GM18858 (cell line): ENCODE results near the gene PLEKHJ1.
A peak's percentile ranks its signal among the peaks of the same experiment; 100 is the strongest.
"Not testable (repeated sequence)": the region's sequence is repeated elsewhere in the genome, so short reads cannot be mapped to it uniquely, and the experiment has no call there.

Experiments
- ATAC-seq: cut with Tn5 transposase; IDR thresholded peaks from one replicate; pipeline ENCODE4 v1.9.1; 2021; ENCODE audit not compliant: unreplicated experiment

Gene PLEKHJ1

GRCh38 chr19:2236314-2237050 lies at the start of gene PLEKHJ1, which contains the start of gene SF3A2:
Gene PLEKHJ1 (minus strand): TSS chr19:2236329. CDS start chr19:2236248, 81 bp downstream.
Gene SF3A2 (plus strand): TSS chr19:2236824. CDS start chr19:2243419, 6,595 bp downstream.
- ATAC-seq = peak; percentile 55

- ATAC-seq = no peak
Measured at GRCh38 chr19:2283835-2284507, 47.8 kb upstream of the PLEKHJ1 start.

GRCh38 chr19:2282862-2283237 lies 46.7 kb upstream of the PLEKHJ1 start:
- no peak for ATAC-seq

- no peak for ATAC-seq
Measured at GRCh38 chr19:2282062-2282861, 46.1 kb upstream of the PLEKHJ1 start, which contains the start of gene PEAK3. Gene PEAK3 (minus strand): TSS chr19:2282175. CDS start chr19:2280931, 1,244 bp downstream.

- ATAC-seq = not testable (repeated sequence)
Measured at GRCh38 chr19:2281265-2282061, 45.3 kb upstream of the PLEKHJ1 start.

- no peak for ATAC-seq
Measured at GRCh38 chr19:2280633-2281264, 44.6 kb upstream of the PLEKHJ1 start.

GRCh38 chr19:2278459-2279158 lies 42.5 kb upstream of the PLEKHJ1 start:
- no peak for ATAC-seq

GRCh38 chr19:2277138-2277537 lies 41.0 kb upstream of the PLEKHJ1 start:
- ATAC-seq = no peak

GRCh38 chr19:2276429-2276986 lies 40.4 kb upstream of the PLEKHJ1 start:
- ATAC-seq = no peak

- no peak for ATAC-seq
Measured at GRCh38 chr19:2275588-2276428, 39.7 kb upstream of the PLEKHJ1 start.

GRCh38 chr19:2274931-2275535 lies 38.9 kb upstream of the PLEKHJ1 start:
- ATAC-seq = no peak

GRCh38 chr19:2274185-2274711 lies 38.1 kb upstream of the PLEKHJ1 start:
- ATAC-seq = no peak

GRCh38 chr19:2273356-2274184 lies 37.4 kb upstream of the PLEKHJ1 start:
- ATAC-seq = no peak

- no peak for ATAC-seq
Measured at GRCh38 chr19:2271234-2272103, 35.3 kb upstream of the PLEKHJ1 start.

- ATAC-seq = no peak
Measured at GRCh38 chr19:2270423-2271233, 34.5 kb upstream of the PLEKHJ1 start.
